Measurements from ENCODE around the gene LIN37. TPM values are rescaled to one million over a fixed set of nuclear protein-coding genes. Genes with fewer than 3 reads are reported as not detected.

Gene LIN37
- total and polyA plus RNA-seq, 2 experiments from 2014 or later = 12.0 to 13.6 TPM

DNA sequence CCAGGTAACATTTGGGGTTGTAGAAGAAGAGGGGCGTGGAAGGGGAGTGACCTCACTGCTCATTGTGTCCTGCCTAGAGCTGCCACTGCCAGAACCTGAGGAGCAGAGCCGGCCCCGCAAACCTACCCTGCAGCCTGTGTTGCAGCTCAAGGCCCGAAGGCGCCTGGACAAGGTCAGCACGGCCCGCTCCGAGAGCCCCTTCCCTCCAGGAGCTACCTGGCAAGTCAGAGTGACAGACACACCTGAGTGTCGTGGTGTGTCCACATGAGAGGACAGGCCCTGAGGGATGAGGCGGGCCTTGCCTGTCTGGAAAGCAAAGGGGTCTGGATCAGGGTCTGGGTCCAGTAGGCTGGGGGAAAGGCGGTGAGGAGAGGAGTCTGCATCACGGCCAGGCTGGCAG is 23.8 kb upstream of the LIN37 start:
- H3K27me3 ChIP-seq = no peaks in the 10 kb centered on the region

GRCh38 chr19:35725216-35725861 is 23.0 kb upstream of the LIN37 start:
- no peak overlapping the region for H2AFZ ChIP-seq
- no peaks in the 10 kb centered on the region for H3K27me3 ChIP-seq
- DNase-seq (ENCODE audit: low spot score) = no peak
- H3K4me2 ChIP-seq = no peak overlapping the region
- no peaks in the 10 kb centered on the region for H3K4me1 ChIP-seq (ENCODE audit: insufficient read depth)
- no peak overlapping the region for H3K4me3 ChIP-seq
- H3K9me3 ChIP-seq (ENCODE audit: low read depth) = no peaks in the 10 kb centered on the region
- H3K9me2 ChIP-seq (replicated peaks; ENCODE audit: insufficient read depth) = no peaks in the 10 kb centered on the region
- H3K27ac ChIP-seq = no peak overlapping the region
- TF ChIP-seq, protein P1, sequence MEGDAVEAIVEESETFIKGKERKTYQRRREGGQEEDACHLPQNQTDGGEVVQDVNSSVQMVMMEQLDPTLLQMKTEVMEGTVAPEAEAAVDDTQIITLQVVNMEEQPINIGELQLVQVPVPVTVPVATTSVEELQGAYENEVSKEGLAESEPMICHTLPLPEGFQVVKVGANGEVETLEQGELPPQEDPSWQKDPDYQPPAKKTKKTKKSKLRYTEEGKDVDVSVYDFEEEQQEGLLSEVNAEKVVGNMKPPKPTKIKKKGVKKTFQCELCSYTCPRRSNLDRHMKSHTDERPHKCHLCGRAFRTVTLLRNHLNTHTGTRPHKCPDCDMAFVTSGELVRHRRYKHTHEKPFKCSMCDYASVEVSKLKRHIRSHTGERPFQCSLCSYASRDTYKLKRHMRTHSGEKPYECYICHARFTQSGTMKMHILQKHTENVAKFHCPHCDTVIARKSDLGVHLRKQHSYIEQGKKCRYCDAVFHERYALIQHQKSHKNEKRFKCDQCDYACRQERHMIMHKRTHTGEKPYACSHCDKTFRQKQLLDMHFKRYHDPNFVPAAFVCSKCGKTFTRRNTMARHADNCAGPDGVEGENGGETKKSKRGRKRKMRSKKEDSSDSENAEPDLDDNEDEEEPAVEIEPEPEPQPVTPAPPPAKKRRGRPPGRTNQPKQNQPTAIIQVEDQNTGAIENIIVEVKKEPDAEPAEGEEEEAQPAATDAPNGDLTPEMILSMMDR (IDR thresholded peaks at IDR 0.05; ENCODE audit: poor library complexity) = no peak
- no peak for TF ChIP-seq EZH2phosphoT487 (IDR thresholded peaks at IDR 0.05; ENCODE audit: low read depth, severe bottlenecking, unreplicated experiment)
- no peak for TF ChIP-seq EZH2 (IDR thresholded peaks at IDR 0.05; ENCODE audit: borderline replicate concordance)
- WGBS (ENCODE audit: low lambda C conversion rate, missing lambda C conversion rate) = 95% methylated on average over 23 of the region's 23 CpGs
- peaks cover 8% of the 10 kb centered on the region for H4K20me1 ChIP-seq (ENCODE audit: insufficient read depth, poor library complexity, severe bottlenecking)
- peaks cover 19% of the 10 kb centered on the region for H3K79me2 ChIP-seq
- H3K36me3 ChIP-seq (replicated peaks; ENCODE audit: insufficient read depth, low read depth) = no peaks in the 10 kb centered on the region

More for the DNA sequence above, 23.8 kb upstream of the LIN37 start:
- Histone ChIP-seq H3K4me3 (no peak overlapping the region), H2AFZ (no peak overlapping the region), H3K36me3 (replicated peaks; ENCODE audit: insufficient read depth, low read depth) (no peaks in the 10 kb centered on the region), H3K79me2 (peaks cover 27% of the 10 kb centered on the region), H3K9me2 (replicated peaks; ENCODE audit: insufficient read depth) (no peaks in the 10 kb centered on the region), H3K4me1 (ENCODE audit: insufficient read depth) (no peaks in the 10 kb centered on the region), H3K4me2 (no peak overlapping the region), H4K20me1 (ENCODE audit: insufficient read depth, poor library complexity, severe bottlenecking) (peaks cover 15% of the 10 kb centered on the region), H3K9me3 (ENCODE audit: low read depth) (no peaks in the 10 kb centered on the region), H3K27ac (no peak overlapping the region)
- 98% methylated on average over 12 of the region's 12 CpGs for WGBS (ENCODE audit: low lambda C conversion rate, missing lambda C conversion rate)
- no peak for TF ChIP-seq EZH2phosphoT487 (IDR thresholded peaks at IDR 0.05; ENCODE audit: low read depth, severe bottlenecking, unreplicated experiment)
- TF ChIP-seq, protein P1 (IDR thresholded peaks at IDR 0.05; ENCODE audit: poor library complexity) = no peak
- no peak for TF ChIP-seq EZH2 (IDR thresholded peaks at IDR 0.05; ENCODE audit: borderline replicate concordance)
- DNase-seq (ENCODE audit: low spot score) = no peak

- H2AFZ ChIP-seq = no peak overlapping the region
- TF ChIP-seq EZH2 (IDR thresholded peaks at IDR 0.05; ENCODE audit: borderline replicate concordance) = no peak
- no peak for TF ChIP-seq EZH2phosphoT487 (IDR thresholded peaks at IDR 0.05; ENCODE audit: low read depth, severe bottlenecking, unreplicated experiment)
- H3K9me3 ChIP-seq (ENCODE audit: low read depth) = no peaks in the 10 kb centered on the region
- WGBS (ENCODE audit: low lambda C conversion rate, missing lambda C conversion rate) = 97% methylated on average over 25 of the region's 25 CpGs
- no peaks in the 10 kb centered on the region for H3K27me3 ChIP-seq
- DNase-seq (ENCODE audit: low spot score) = no peak
- no peak overlapping the region for H3K4me3 ChIP-seq
- H4K20me1 ChIP-seq (ENCODE audit: insufficient read depth, poor library complexity, severe bottlenecking) = no peaks in the 10 kb centered on the region
- no peak overlapping the region for H3K4me2 ChIP-seq
- H3K79me2 ChIP-seq = peaks cover 2% of the 10 kb centered on the region
- H3K27ac ChIP-seq = no peak overlapping the region
- H3K4me1 ChIP-seq (ENCODE audit: insufficient read depth) = no peaks in the 10 kb centered on the region
- H3K9me2 ChIP-seq (replicated peaks; ENCODE audit: insufficient read depth) = no peaks in the 10 kb centered on the region
- H3K36me3 ChIP-seq (replicated peaks; ENCODE audit: insufficient read depth, low read depth) = no peaks in the 10 kb centered on the region
Observed at GRCh38 chr19:35727053-35727955, 21.1 kb upstream of the LIN37 start.

Measured in hepatocyte (in vitro differentiated cells).